ENCODE results near the gene LHX8.

The LHX8 gene

GRCh38 chr1:75208862-75209261 is 74.7 kb downstream of the LHX8 start:
- no peak for DNase-seq

All from CD4-positive, alpha-beta T cell treated with Interferon gamma for 1 hour (primary cell).